Thyroid gland (tissue), 4 donors: ENCODE data around the gene FAM177A1. TPM values are rescaled to one million over a fixed set of nuclear protein-coding genes. Genes with fewer than 3 reads are reported as not detected.

ENCODE experiments used
- DNase-seq, 2 donors: peaks; one replicate each; pipeline ENCODE4 v3.0.0-alpha.2; 2019
- H3K27ac ChIP-seq, 3 donors: fragments of 200-600 bp; sonication (generic); 1 replicate in 2 of 3; 2 replicates in 1 of 3; pipeline ENCODE4 v1.5.1; 2016 to 2019; ENCODE audit warnings: mild to moderate bottlenecking in 1 of 3, moderate library complexity in 1 of 3
- H3K27me3 ChIP-seq: fragments of 200-600 bp; sonication (generic); one replicate; pipeline ENCODE4 v1.5.1; 2019
- H3K36me3 ChIP-seq, 2 donors: fragments of 200-600 bp; sonication (generic); one replicate each; pipeline ENCODE4 v1.5.1; 2016 to 2019
- H3K4me1 ChIP-seq, 2 donors: fragments of 200-600 bp; sonication (generic); one replicate each; pipeline ENCODE4 v1.5.1; 2017 to 2019
- H3K4me3 ChIP-seq, 3 donors: fragments of 200-600 bp; sonication (generic); replicated peaks in 1 of 3; 1 replicate in 2 of 3; 2 replicates in 1 of 3; pipeline ENCODE4 v1.5.1; 2016; ENCODE audit warnings: mild to moderate bottlenecking in 1 of 3
- H3K9me3 ChIP-seq: fragments of 200-600 bp; sonication (generic); one replicate; pipeline ENCODE4 v1.5.1; 2017
- CTCF ChIP-seq, 6 experiments: fragments of 200-600 bp in 3 of 6; fragments of 450-650 bp in 3 of 6; sonication (generic) in 3 of 6; IDR thresholded peaks; one replicate each; pipeline ENCODE4 v1.5.1; 2016 to 2019; ENCODE audit warnings: antibody characterized with exemption in 6 of 6, mild to moderate bottlenecking in 2 of 6, inconsistent platforms in 1 of 6, moderate library complexity in 1 of 6
- POLR2A ChIP-seq, 2 donors: fragments of 450-650 bp; IDR thresholded peaks; one replicate each; pipeline ENCODE4 v1.6.1; 2017; ENCODE audit warnings: antibody characterized with exemption in 2 of 2, mild to moderate bottlenecking in 2 of 2, moderate library complexity in 1 of 2
- WGBS, 2 donors: methylation state at CpG; one replicate each; pipeline ENCODE4 v1.1.5; 2017; 5-methylcytosine and 5-hydroxymethylcytosine counted together
- intact Hi-C: fragments of 100-400 bp; cut with DNase I; formaldehyde crosslinking; loops from one replicate; pipeline ENCODE4 v1.15.1; 2023
- total RNA-seq, 4 donors: library from RNA; depleted of rRNA; stranded (reverse); fragments of >200 nt; gene quantifications; one replicate each; pipeline ENCODE4 v1.2.3, GENCODE V29; 2016

FAM177A1 gene
- total RNA-seq, 4 donors from 2014 or later, result 36.2 to 55.6 (median 47.2) TPM

DNA sequence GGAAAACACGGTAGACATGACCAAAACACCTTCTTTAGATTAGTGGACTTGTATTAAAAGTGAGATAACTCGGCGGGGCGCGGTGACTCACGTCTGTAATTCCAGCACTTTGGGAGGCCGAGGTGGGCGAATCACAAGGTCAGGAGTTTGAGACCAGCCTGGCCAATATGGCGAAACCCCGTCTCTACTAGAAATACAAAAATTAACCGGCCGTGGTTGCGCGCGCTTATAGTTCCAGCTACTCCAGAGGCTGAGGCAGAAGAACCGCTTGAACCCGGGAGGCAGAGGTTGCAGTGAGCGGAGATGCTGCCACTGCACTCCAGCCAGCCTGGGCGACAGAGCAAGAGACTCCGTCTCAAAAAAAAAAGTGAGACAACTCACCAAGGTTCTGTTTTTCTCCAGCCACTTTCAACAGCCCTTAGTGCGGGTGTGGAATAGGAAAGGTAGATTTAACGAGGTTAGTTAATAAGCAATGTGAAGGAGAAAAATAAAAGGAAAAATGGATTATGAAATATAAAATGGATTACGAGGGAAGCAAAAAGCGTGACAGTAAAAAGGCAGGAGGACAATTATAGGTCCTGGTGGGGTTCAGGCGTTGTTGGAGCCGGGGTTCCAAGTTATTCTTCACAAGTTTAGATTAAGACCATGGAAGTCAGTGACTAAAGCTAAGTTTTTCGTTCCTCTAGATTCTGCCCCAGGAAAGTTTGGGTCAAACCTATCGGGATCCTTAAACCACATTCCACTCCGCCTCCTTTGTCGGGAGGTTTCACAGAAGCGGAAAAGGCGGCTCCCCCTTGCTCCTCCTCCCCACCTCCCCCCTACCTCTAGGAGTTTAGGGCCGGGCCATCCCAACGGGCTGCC lies 75.2 kb downstream of the FAM177A1 start:
- Histone ChIP-seq H3K27ac (peak overlapping the region; percentile 90 to 97 (median 97)), H3K36me3 (no peaks in the 10 kb centered on the region), H3K4me1 (peaks cover 6 to 24% of the 10 kb centered on the region in 2 donors), H3K4me3 (peak overlapping the region; percentile 9 to 45 (median 44)), H3K9me3 (no peaks in the 10 kb centered on the region), H3K27me3 (no peaks in the 10 kb centered on the region)
- peak; percentile 5 to 34 for DNase-seq
- WGBS, 2 donors, result 18 to 22% methylated on average over 34 of the region's 34 CpGs
- TF ChIP-seq POLR2A (IDR thresholded peaks at IDR 0.05) (no peak), CTCF (IDR thresholded peaks at IDR 0.05) (no peak)
- intact Hi-C loops, result loop anchor here (5.0 kb wide), 2 partner anchors 79 to 139 kb away; partner anchors contain the start of gene SRP54

- H3K27ac ChIP-seq, result peak within 1 kb of the TSS; percentile 90 to 97 (median 97)
- no peaks in the 10 kb centered on the region for H3K9me3 ChIP-seq
- TF ChIP-seq CTCF (IDR thresholded peaks at IDR 0.05) (no peak), POLR2A (IDR thresholded peaks at IDR 0.05) (peak in 1 of 2 donors; percentile 70)
- no peaks in the 10 kb centered on the region for H3K27me3 ChIP-seq
- H3K36me3 ChIP-seq, result no peaks in the 10 kb centered on the region
- peaks cover 6 to 24% of the 10 kb centered on the region in 2 donors for H3K4me1 ChIP-seq
- WGBS, 2 donors, result 0 to 1% methylated on average over 56 to 57 of the region's 57 CpGs
- peak; percentile 97 to 98 for DNase-seq
- peak within 1 kb of the TSS; percentile 9 to 45 (median 44) for H3K4me3 ChIP-seq
- intact Hi-C loops, result loop anchor here (5.0 kb wide), 2 partner anchors 80 to 140 kb away; partner anchors contain the start of gene SRP54
Observed at GRCh38 chr14:35121887-35122695, 76.0 kb downstream of the FAM177A1 start, which contains the start of the genes PPP2R3C and PRORP. TSS of gene PPP2R3C (minus strand) at chr14:35121990. CDS start at chr14:35121959, 31 bp downstream. TSS of gene PRORP (plus strand) at chr14:35122552. CDS start at chr14:35123246, 694 bp downstream.

GRCh38 chr14:35122696-35123387 lies 76.8 kb downstream of the FAM177A1 start:
- 3 to 4% methylated on average over 19 to 23 of the region's 23 CpGs for WGBS, 2 donors
- H3K4me3 ChIP-seq, result peak overlapping the region; percentile 9 to 45 (median 44)
- H3K27me3 ChIP-seq, result no peaks in the 10 kb centered on the region
- no peaks in the 10 kb centered on the region for H3K36me3 ChIP-seq
- TF ChIP-seq POLR2A (IDR thresholded peaks at IDR 0.05), result no peak
- no peak for TF ChIP-seq CTCF (IDR thresholded peaks at IDR 0.05)
- H3K4me1 ChIP-seq, result peaks cover 6 to 24% of the 10 kb centered on the region in 2 donors
- H3K27ac ChIP-seq, result peak overlapping the region; percentile 90 to 97 (median 97)
- intact Hi-C loops, result loop anchor here (5.0 kb wide), 2 partner anchors 81 to 141 kb away; partner anchors contain the start of gene SRP54
- no peaks in the 10 kb centered on the region for H3K9me3 ChIP-seq
- peak; percentile 23 to 36 for DNase-seq

- peaks cover 6 to 24% of the 10 kb centered on the region in 2 donors for H3K4me1 ChIP-seq
- intact Hi-C loops, result loop anchor here (5.0 kb wide), 2 partner anchors 81 to 141 kb away; partner anchors contain the start of gene SRP54
- H3K36me3 ChIP-seq, result no peaks in the 10 kb centered on the region
- no peaks in the 10 kb centered on the region for H3K27me3 ChIP-seq
- H3K4me3 ChIP-seq, result peak overlapping the region in 2 of 3 donors; percentile 44 to 45
- WGBS, 2 donors, result 37 to 39% methylated on average over 3 of the region's 3 CpGs
- TF ChIP-seq POLR2A (IDR thresholded peaks at IDR 0.05) (no peak), CTCF (IDR thresholded peaks at IDR 0.05) (no peak)
- no peaks in the 10 kb centered on the region for H3K9me3 ChIP-seq
- H3K27ac ChIP-seq, result peak overlapping the region in 2 of 3 donors; percentile 90 to 97
- no peak for DNase-seq
Observed at GRCh38 chr14:35123388-35123703, 77.3 kb downstream of the FAM177A1 start.
